ENCODE results near the gene TMEM247. TPM values are rescaled to one million over a fixed set of nuclear protein-coding genes. Genes with fewer than 3 reads are reported as not detected.

The TMEM247 gene
- total and polyA plus RNA-seq, 2 donors from 2014 or later = not detected

- Histone ChIP-seq H3K4me1 (ENCODE audit: control insufficient read depth in 2 of 3, insufficient read depth in 2 of 3, low read depth in 1 of 3, low read length in 3 of 3) (peaks cover 0 to 10% (median 0%) of the 10 kb centered on the region in 3 donors), H3K4me3 (ENCODE audit: low read length in 3 of 3) (no peak overlapping the region), H3K27me3 (ENCODE audit: control insufficient read depth, insufficient read depth, low read length) (no peaks in the 10 kb centered on the region), H3K36me3 (ENCODE audit: control insufficient read depth in 2 of 3, insufficient read depth in 3 of 3, low read length in 3 of 3) (no peaks in the 10 kb centered on the region), H3K9me3 (ENCODE audit: control insufficient read depth in 2 of 3, insufficient read depth in 1 of 3, low read length in 3 of 3) (no peaks in the 10 kb centered on the region), H3K9ac (ENCODE audit: low read length in 3 of 3) (no peak overlapping the region), H3K27ac (ENCODE audit: low read depth in 2 of 2, low read length in 2 of 2) (no peak overlapping the region)
- FAIRE-seq = no peak
- DNase-seq = peak; percentile 53 to 87 (median 73)
- intact Hi-C loops (cut with DNase I) = no loop called here
- no peak for TF ChIP-seq CTCF (IDR thresholded peaks at IDR 0.05; ENCODE audit: borderline replicate concordance, extremely low read depth, insufficient read depth)
Measured at GRCh38 chr2:46490521-46491141, 11.3 kb downstream of the TMEM247 start.

GRCh38 chr2:46492301-46492700 lies 12.9 kb downstream of the TMEM247 start:
- FAIRE-seq (no peak), DNase-seq (no peak)
- Histone ChIP-seq H3K27me3 (ENCODE audit: control insufficient read depth, insufficient read depth, low read length) (no peaks in the 10 kb centered on the region), H3K36me3 (ENCODE audit: control insufficient read depth in 2 of 3, insufficient read depth in 3 of 3, low read length in 3 of 3) (no peaks in the 10 kb centered on the region), H3K4me3 (ENCODE audit: low read length in 3 of 3) (no peak overlapping the region), H3K9me3 (ENCODE audit: control insufficient read depth in 2 of 3, insufficient read depth in 1 of 3, low read length in 3 of 3) (no peaks in the 10 kb centered on the region), H3K27ac (ENCODE audit: low read depth in 2 of 2, low read length in 2 of 2) (no peak overlapping the region), H3K9ac (ENCODE audit: low read length in 3 of 3) (no peak overlapping the region), H3K4me1 (ENCODE audit: control insufficient read depth in 2 of 3, insufficient read depth in 2 of 3, low read depth in 1 of 3, low read length in 3 of 3) (peaks cover 0 to 10% (median 0%) of the 10 kb centered on the region in 3 donors)
- TF ChIP-seq CTCF (IDR thresholded peaks at IDR 0.05; ENCODE audit: borderline replicate concordance, extremely low read depth, insufficient read depth) = no peak
- intact Hi-C loops (cut with DNase I) = no loop called here

- H3K4me1 ChIP-seq (ENCODE audit: control insufficient read depth in 2 of 3, insufficient read depth in 2 of 3, low read depth in 1 of 3, low read length in 3 of 3) = peaks cover 0 to 7% (median 0%) of the 10 kb centered on the region in 3 donors
- no peaks in the 10 kb centered on the region for H3K9me3 ChIP-seq (ENCODE audit: control insufficient read depth in 2 of 3, insufficient read depth in 1 of 3, low read length in 3 of 3)
- H3K27ac ChIP-seq (ENCODE audit: low read depth in 2 of 2, low read length in 2 of 2) = no peak overlapping the region
- no peak for TF ChIP-seq CTCF (IDR thresholded peaks at IDR 0.05; ENCODE audit: borderline replicate concordance, extremely low read depth, insufficient read depth)
- FAIRE-seq (no peak), DNase-seq (peak in 1 of 5 donors; percentile 1)
- H3K4me3 ChIP-seq (ENCODE audit: low read length in 3 of 3) = no peak overlapping the region
- intact Hi-C loops (cut with DNase I) = no loop called here
- no peaks in the 10 kb centered on the region for H3K36me3 ChIP-seq (ENCODE audit: control insufficient read depth in 2 of 3, insufficient read depth in 3 of 3, low read length in 3 of 3)
- H3K9ac ChIP-seq (ENCODE audit: low read length in 3 of 3) = no peak overlapping the region
- no peaks in the 10 kb centered on the region for H3K27me3 ChIP-seq (ENCODE audit: control insufficient read depth, insufficient read depth, low read length)
Measured at GRCh38 chr2:46493241-46493970, 14.0 kb downstream of the TMEM247 start.
